Neuron (in vitro differentiated cells): ENCODE data around the gene PKP4.

Experiments used
- H2AFZ ChIP-seq: one replicate; pipeline ENCODE4 v1.6.1; 2013; ENCODE audit warnings: low read depth, mild to moderate bottlenecking, inconsistent platforms, low read length, moderate library complexity
- H3K27me3 ChIP-seq: one replicate; pipeline ENCODE4 v1.6.1; 2013; ENCODE audit warnings: low read length; ENCODE audit not compliant: insufficient read depth
- H3K36me3 ChIP-seq: one replicate; pipeline ENCODE4 v1.6.1; 2013; ENCODE audit warnings: low read length; ENCODE audit not compliant: insufficient read depth
- H3K4me1 ChIP-seq: one replicate; pipeline ENCODE4 v1.6.1; 2013; ENCODE audit warnings: low read length; ENCODE audit not compliant: insufficient read depth
- H3K4me3 ChIP-seq: 2 replicates; pipeline ENCODE4 v1.5.1; 2013; ENCODE audit warnings: mild to moderate bottlenecking, low read length, moderate library complexity
- H3K9me3 ChIP-seq: one replicate; pipeline ENCODE4 v1.6.1; 2013; ENCODE audit warnings: low read length

Gene PKP4

GRCh38 chr2:158647436-158648231 is 190.9 kb downstream of the PKP4 start:
- Histone ChIP-seq H3K4me3 (no peak overlapping the region), H2AFZ (no peak overlapping the region), H3K4me1 (no peaks in the 10 kb centered on the region), H3K36me3 (no peaks in the 10 kb centered on the region), H3K9me3 (no peaks in the 10 kb centered on the region), H3K27me3 (no peaks in the 10 kb centered on the region)

GRCh38 chr2:158649846-158650245 is 193.1 kb downstream of the PKP4 start:
- H2AFZ ChIP-seq = no peak overlapping the region
- H3K9me3 ChIP-seq = no peaks in the 10 kb centered on the region
- H3K4me1 ChIP-seq = no peaks in the 10 kb centered on the region
- H3K4me3 ChIP-seq = no peak overlapping the region
- H3K27me3 ChIP-seq = no peaks in the 10 kb centered on the region
- no peaks in the 10 kb centered on the region for H3K36me3 ChIP-seq

- Histone ChIP-seq H3K36me3 (no peaks in the 10 kb centered on the region), H3K9me3 (no peaks in the 10 kb centered on the region), H3K4me1 (no peaks in the 10 kb centered on the region), H3K27me3 (no peaks in the 10 kb centered on the region), H2AFZ (no peak overlapping the region), H3K4me3 (no peak overlapping the region)
These were observed 194.1 kb downstream of the PKP4 start for GRCh38 chr2:158650646-158651357.

- H3K36me3 ChIP-seq = no peaks in the 10 kb centered on the region
- H3K27me3 ChIP-seq = no peaks in the 10 kb centered on the region
- H2AFZ ChIP-seq = no peak overlapping the region
These were observed 194.8 kb downstream of the PKP4 start for GRCh38 chr2:158651358-158652057.

GRCh38 chr2:158655628-158656027 is 198.9 kb downstream of the PKP4 start:
- Histone ChIP-seq H2AFZ (no peak overlapping the region), H3K36me3 (no peaks in the 10 kb centered on the region), H3K4me3 (no peak overlapping the region), H3K9me3 (no peaks in the 10 kb centered on the region), H3K4me1 (no peaks in the 10 kb centered on the region), H3K27me3 (no peaks in the 10 kb centered on the region)

More at GRCh38 chr2:158651358-158652057, 194.8 kb downstream of the PKP4 start:
- Histone ChIP-seq H3K9me3 (no peaks in the 10 kb centered on the region), H3K4me3 (no peak overlapping the region), H3K4me1 (no peaks in the 10 kb centered on the region)

- no peak overlapping the region for H3K4me3 ChIP-seq
- no peaks in the 10 kb centered on the region for H3K4me1 ChIP-seq
- H3K27me3 ChIP-seq = no peaks in the 10 kb centered on the region
- no peak overlapping the region for H2AFZ ChIP-seq
- H3K9me3 ChIP-seq = no peaks in the 10 kb centered on the region
- peaks cover 6% of the 10 kb centered on the region for H3K36me3 ChIP-seq
These were observed 199.9 kb downstream of the PKP4 start for GRCh38 chr2:158656492-158657229.

GRCh38 chr2:158658396-158658795 is 201.6 kb downstream of the PKP4 start:
- H2AFZ ChIP-seq = no peak overlapping the region
- peaks cover 13% of the 10 kb centered on the region for H3K36me3 ChIP-seq
- no peak overlapping the region for H3K4me3 ChIP-seq
- no peaks in the 10 kb centered on the region for H3K4me1 ChIP-seq
- H3K9me3 ChIP-seq = no peaks in the 10 kb centered on the region
- no peaks in the 10 kb centered on the region for H3K27me3 ChIP-seq

GRCh38 chr2:158659483-158659882 is 202.7 kb downstream of the PKP4 start:
- H3K9me3 ChIP-seq = no peaks in the 10 kb centered on the region
- no peak overlapping the region for H2AFZ ChIP-seq
- no peaks in the 10 kb centered on the region for H3K27me3 ChIP-seq
- no peak overlapping the region for H3K4me3 ChIP-seq
- no peaks in the 10 kb centered on the region for H3K4me1 ChIP-seq
- H3K36me3 ChIP-seq = peaks cover 19% of the 10 kb centered on the region

- H3K36me3 ChIP-seq = peaks cover 24% of the 10 kb centered on the region
These were observed 204.5 kb downstream of the PKP4 start for GRCh38 chr2:158661231-158661630.

GRCh38 chr2:158662421-158662820 is 205.7 kb downstream of the PKP4 start:
- Histone ChIP-seq H2AFZ (no peak overlapping the region), H3K27me3 (no peaks in the 10 kb centered on the region), H3K36me3 (peaks cover 30% of the 10 kb centered on the region), H3K4me3 (no peak overlapping the region), H3K9me3 (no peaks in the 10 kb centered on the region), H3K4me1 (no peaks in the 10 kb centered on the region)

More at GRCh38 chr2:158661231-158661630, 204.5 kb downstream of the PKP4 start:
- Histone ChIP-seq H2AFZ (no peak overlapping the region), H3K4me1 (no peaks in the 10 kb centered on the region), H3K27me3 (no peaks in the 10 kb centered on the region), H3K9me3 (no peaks in the 10 kb centered on the region), H3K4me3 (no peak overlapping the region)

GRCh38 chr2:158663796-158664195 is 207.0 kb downstream of the PKP4 start:
- no peak overlapping the region for H3K4me3 ChIP-seq
- no peak overlapping the region for H2AFZ ChIP-seq
- peaks cover 35% of the 10 kb centered on the region for H3K36me3 ChIP-seq
- H3K27me3 ChIP-seq = no peaks in the 10 kb centered on the region
- H3K4me1 ChIP-seq = no peaks in the 10 kb centered on the region
- no peaks in the 10 kb centered on the region for H3K9me3 ChIP-seq

GRCh38 chr2:158664987-158665386 is 208.2 kb downstream of the PKP4 start:
- Histone ChIP-seq H3K4me3 (no peak overlapping the region), H3K4me1 (no peaks in the 10 kb centered on the region), H3K9me3 (no peaks in the 10 kb centered on the region), H2AFZ (no peak overlapping the region), H3K36me3 (peaks cover 38% of the 10 kb centered on the region), H3K27me3 (no peaks in the 10 kb centered on the region)
